Measurements from ENCODE around the gene FZD4. TPM values are rescaled to one million over a fixed set of nuclear protein-coding genes. Genes with fewer than 3 reads are reported as not detected.
A peak's percentile ranks its signal among the peaks of the same experiment; 100 is the strongest.
"Not testable (repeated sequence)": the region's sequence is repeated elsewhere in the genome, so short reads cannot be mapped to it uniquely, and the experiment has no call there.

FZD4 gene
- total and polyA plus RNA-seq, 9 donors, result 25.8 to 40.5 (median 31.7) TPM

DNA sequence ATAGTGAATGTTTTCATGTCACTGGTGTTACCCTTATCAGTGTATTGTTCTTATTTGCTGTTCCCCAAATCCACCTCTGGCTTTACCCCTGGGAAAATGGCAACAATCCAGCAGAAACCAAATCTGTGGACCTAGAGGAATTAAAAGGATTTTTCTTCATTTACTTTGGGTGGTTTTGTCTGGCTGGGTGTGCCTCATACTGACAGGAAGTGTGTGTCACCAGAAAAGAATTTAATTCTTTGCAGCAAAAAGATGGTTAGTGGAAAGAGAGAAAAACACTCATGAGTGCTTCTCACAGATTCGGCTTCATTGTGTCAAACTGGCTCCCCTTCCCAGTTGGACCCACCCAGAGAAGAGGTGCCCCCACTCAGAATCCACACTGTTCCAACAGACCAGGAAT lies 38.9 kb downstream of the FZD4 start:
- Histone ChIP-seq H3K4me1 (ENCODE audit: control insufficient read depth, insufficient read depth, low read length) (peaks cover 31% of the 10 kb centered on the region), H3K27ac (ENCODE audit: low read length) (peak overlapping the region; percentile 95), H3K9me3 (replicated peaks; ENCODE audit: control insufficient read depth, low read depth, low read length) (peaks cover 5% of the 10 kb centered on the region), H3K27me3 (ENCODE audit: control insufficient read depth, insufficient read depth, low read length) (no peaks in the 10 kb centered on the region), H3K4me3 (ENCODE audit: low read length) (no peak overlapping the region), H3K36me3 (ENCODE audit: control insufficient read depth, insufficient read depth, low read length) (peaks cover 3% of the 10 kb centered on the region)
- peak; percentile 90 for DNase-seq
- 0% methylated on average over 1 of the region's 1 CpG for WGBS (ENCODE audit: insufficient coverage)

DNA sequence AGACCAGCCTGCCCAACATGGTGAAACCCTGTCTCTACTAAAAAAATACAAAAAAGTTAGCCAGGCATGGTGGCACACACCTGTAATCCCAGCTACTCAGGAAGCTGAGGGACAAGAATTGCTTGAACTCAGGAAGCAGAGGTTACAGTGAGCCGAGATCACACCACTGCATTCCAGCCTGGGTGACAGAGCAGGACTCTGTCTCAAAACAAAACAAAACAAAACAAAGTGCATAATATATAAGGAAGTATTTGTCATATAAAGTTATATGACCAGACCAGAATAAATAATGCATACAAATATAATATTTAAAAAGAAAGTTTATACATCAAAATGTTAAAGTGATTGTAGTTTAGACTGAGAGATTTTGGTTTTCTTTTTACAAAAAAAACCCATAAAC lies 39.3 kb downstream of the FZD4 start:
- no CpG with 5 or more reads among the region's 1 CpG for WGBS (ENCODE audit: insufficient coverage)
- DNase-seq; H3K36me3 ChIP-seq (ENCODE audit: control insufficient read depth, insufficient read depth, low read length); H3K27me3 ChIP-seq (ENCODE audit: control insufficient read depth, insufficient read depth, low read length); H3K4me3 ChIP-seq (ENCODE audit: low read length); H3K9me3 ChIP-seq (replicated peaks; ENCODE audit: control insufficient read depth, low read depth, low read length): not testable (repeated sequence)
- Histone ChIP-seq H3K27ac (ENCODE audit: low read length) (peak overlapping the region; percentile 95), H3K4me1 (ENCODE audit: control insufficient read depth, insufficient read depth, low read length) (peaks cover 31% of the 10 kb centered on the region)

DNA sequence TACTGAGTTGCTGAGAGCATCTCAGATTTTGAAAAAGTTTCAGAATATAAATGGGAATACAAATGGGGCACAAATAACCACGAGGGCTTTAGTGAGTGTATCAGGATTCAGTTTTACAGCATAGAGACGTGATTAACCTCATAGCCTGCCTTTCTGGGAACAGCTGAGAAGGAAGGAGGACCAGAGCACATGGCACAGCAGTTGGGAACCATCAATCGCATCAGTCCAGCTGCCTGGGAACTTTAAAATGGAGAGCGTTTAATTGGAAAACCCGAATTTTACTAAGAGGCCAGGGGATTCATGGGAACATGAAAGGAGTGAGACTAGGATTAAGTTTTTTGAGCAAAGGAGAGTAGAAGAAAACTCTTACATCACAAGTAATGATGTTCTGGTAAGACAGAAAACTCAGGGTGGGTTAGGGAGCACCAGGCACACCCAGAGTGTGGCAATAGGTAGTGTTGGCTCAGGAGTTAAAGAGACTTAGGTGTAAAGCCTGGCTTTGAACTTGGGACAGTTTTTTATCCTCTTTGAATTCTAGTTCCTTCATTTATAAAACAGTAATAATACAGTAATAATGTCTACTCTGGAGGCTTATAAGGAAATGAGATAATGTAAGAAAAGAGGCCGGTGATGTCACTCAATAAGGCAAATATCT lies 40.2 kb downstream of the FZD4 start:
- WGBS (ENCODE audit: insufficient coverage), result 65% methylated on average over 4 of the region's 6 CpGs
- H3K36me3 ChIP-seq (ENCODE audit: control insufficient read depth, insufficient read depth, low read length), result no peaks in the 10 kb centered on the region
- DNase-seq, result peak; percentile 85
- H3K27me3 ChIP-seq (ENCODE audit: control insufficient read depth, insufficient read depth, low read length), result no peaks in the 10 kb centered on the region
- H3K27ac ChIP-seq (ENCODE audit: low read length), result peak overlapping the region; percentile 69
- H3K4me1 ChIP-seq (ENCODE audit: control insufficient read depth, insufficient read depth, low read length), result peaks cover 31% of the 10 kb centered on the region
- H3K4me3 ChIP-seq (ENCODE audit: low read length), result no peak overlapping the region
- peaks cover 5% of the 10 kb centered on the region for H3K9me3 ChIP-seq (replicated peaks; ENCODE audit: control insufficient read depth, low read depth, low read length)

DNA sequence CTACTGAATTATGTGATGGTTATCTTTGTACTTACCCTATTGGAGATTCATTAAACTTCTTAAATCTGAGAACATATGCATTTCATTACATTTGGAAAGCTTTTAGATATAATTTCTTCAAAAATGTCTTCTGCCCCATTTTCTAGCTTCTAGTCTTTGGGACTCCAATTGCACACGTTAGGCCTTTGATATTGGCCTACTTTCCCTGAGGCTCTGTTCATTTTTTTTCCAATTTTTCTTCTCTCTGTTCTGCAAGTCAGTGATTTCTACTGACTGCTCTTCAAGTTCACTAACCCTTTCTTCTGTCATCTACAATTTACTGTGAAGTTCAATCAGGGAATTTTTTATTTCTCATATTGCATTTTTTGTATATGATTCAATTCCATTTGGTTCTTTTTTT lies 43.0 kb downstream of the FZD4 start:
- Histone ChIP-seq H3K36me3 (ENCODE audit: control insufficient read depth, insufficient read depth, low read length) (no peaks in the 10 kb centered on the region), H3K27ac (ENCODE audit: low read length) (no peak overlapping the region), H3K27me3 (ENCODE audit: control insufficient read depth, insufficient read depth, low read length) (no peaks in the 10 kb centered on the region), H3K4me3 (ENCODE audit: low read length) (no peak overlapping the region), H3K9me3 (replicated peaks; ENCODE audit: control insufficient read depth, low read depth, low read length) (peaks cover 5% of the 10 kb centered on the region), H3K4me1 (ENCODE audit: control insufficient read depth, insufficient read depth, low read length) (peaks cover 24% of the 10 kb centered on the region)
- 0% methylated on average over 1 of the region's 1 CpG for WGBS (ENCODE audit: insufficient coverage)
- no peak for DNase-seq

DNA sequence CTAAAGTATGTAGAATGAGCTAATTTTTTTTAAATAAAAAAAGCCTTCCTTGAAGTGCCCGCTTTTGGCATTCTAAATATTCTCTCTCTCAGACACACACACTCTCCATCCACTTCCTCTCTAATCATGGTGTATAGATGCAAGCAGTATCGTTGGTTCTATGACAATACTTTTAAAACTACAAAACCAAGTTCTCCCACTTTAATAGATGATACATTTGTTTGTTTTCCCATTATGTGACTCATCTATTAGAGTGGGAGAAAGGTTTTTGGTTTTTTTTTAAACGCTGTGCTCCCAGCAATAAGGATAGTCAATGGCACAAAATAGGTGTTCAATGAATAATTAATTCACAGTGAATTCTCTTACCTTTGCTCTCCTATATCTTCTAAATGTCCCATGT lies 44.6 kb downstream of the FZD4 start:
- WGBS (ENCODE audit: insufficient coverage), result no CpG with 5 or more reads among the region's 3 CpGs
- DNase-seq, result no peak
- Histone ChIP-seq H3K4me1 (ENCODE audit: control insufficient read depth, insufficient read depth, low read length) (peaks cover 13% of the 10 kb centered on the region), H3K27me3 (ENCODE audit: control insufficient read depth, insufficient read depth, low read length) (no peaks in the 10 kb centered on the region), H3K27ac (ENCODE audit: low read length) (no peak overlapping the region), H3K4me3 (ENCODE audit: low read length) (no peak overlapping the region), H3K9me3 (replicated peaks; ENCODE audit: control insufficient read depth, low read depth, low read length) (peaks cover 5% of the 10 kb centered on the region), H3K36me3 (ENCODE audit: control insufficient read depth, insufficient read depth, low read length) (no peaks in the 10 kb centered on the region)

DNA sequence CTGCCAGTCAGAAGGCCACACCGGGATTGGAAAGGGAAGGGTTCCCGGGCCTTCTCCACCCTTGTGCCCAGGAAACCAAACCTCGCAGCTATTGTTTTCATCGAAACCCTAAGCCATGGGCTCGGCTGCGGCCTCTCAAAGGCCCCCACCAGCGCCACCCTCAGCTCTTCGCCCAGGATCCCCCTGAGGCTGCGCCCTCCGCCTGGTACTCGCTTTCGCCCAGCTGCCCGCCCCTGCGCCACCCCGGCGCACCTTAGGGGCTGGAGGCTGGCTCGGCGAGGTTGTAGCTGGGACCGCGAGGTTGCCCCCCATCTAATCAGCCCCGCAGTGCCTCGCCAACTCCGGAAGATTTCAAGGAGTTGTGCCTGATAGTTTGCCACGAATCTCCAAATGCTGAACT lies 49.0 kb downstream of the FZD4 start:
- Histone ChIP-seq H3K9me3 (replicated peaks; ENCODE audit: control insufficient read depth, low read depth, low read length) (no peaks in the 10 kb centered on the region), H3K27ac (ENCODE audit: low read length) (no peak overlapping the region), H3K4me1 (ENCODE audit: control insufficient read depth, insufficient read depth, low read length) (peaks cover 8% of the 10 kb centered on the region), H3K27me3 (ENCODE audit: control insufficient read depth, insufficient read depth, low read length) (no peaks in the 10 kb centered on the region), H3K36me3 (ENCODE audit: control insufficient read depth, insufficient read depth, low read length) (no peaks in the 10 kb centered on the region), H3K4me3 (ENCODE audit: low read length) (no peak overlapping the region)
- DNase-seq, result no peak
- 95% methylated on average over 23 of the region's 24 CpGs for WGBS (ENCODE audit: insufficient coverage)

DNA sequence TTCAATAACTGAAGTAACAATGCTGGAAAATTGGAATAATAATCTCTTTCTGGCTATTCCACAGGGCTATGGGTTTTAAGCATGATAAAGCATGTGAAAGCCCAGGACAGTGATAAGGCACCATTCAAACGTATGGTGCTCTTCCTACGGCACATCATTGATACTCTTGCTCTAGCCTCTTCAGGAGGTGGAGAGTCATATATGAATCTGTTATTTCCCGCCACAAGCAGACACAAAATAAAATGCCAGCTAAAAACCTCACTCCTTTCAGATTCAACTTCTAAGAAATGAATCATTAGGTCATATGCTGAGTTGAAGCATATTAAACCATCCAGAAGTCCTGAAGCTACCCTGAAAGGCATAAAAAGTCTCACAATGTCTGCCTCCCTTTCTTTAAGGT lies 49.9 kb downstream of the FZD4 start:
- no CpG with 5 or more reads among the region's 3 CpGs for WGBS (ENCODE audit: insufficient coverage)
- H3K4me3 ChIP-seq (ENCODE audit: low read length), result no peak overlapping the region
- no peak for DNase-seq
- H3K36me3 ChIP-seq (ENCODE audit: control insufficient read depth, insufficient read depth, low read length), result no peaks in the 10 kb centered on the region
- peaks cover 10% of the 10 kb centered on the region for H3K4me1 ChIP-seq (ENCODE audit: control insufficient read depth, insufficient read depth, low read length)
- H3K27me3 ChIP-seq (ENCODE audit: control insufficient read depth, insufficient read depth, low read length), result no peaks in the 10 kb centered on the region
- no peak overlapping the region for H3K27ac ChIP-seq (ENCODE audit: low read length)
- H3K9me3 ChIP-seq (replicated peaks; ENCODE audit: control insufficient read depth, low read depth, low read length), result no peaks in the 10 kb centered on the region

DNA sequence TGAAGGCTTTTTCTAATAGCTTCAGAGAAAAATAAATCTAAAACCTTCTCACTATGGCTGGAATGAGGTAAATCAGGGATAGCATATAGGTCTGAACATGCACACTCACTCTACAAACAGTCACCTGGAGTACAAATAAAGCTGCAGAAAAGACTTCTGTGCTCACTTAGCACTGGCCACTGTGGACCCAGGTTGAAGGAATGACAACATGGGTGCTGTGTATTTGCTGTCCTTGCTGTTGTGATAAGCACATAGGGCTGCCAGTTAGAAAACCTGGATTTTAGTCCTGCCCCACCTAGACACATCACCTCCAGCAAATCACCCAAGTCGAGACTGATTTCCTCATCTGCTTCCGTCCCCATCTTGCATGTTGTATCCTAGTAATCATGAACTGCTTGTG lies 51.2 kb downstream of the FZD4 start:
- peaks cover 10% of the 10 kb centered on the region for H3K4me1 ChIP-seq (ENCODE audit: control insufficient read depth, insufficient read depth, low read length)
- no peak overlapping the region for H3K4me3 ChIP-seq (ENCODE audit: low read length)
- DNase-seq, result no peak
- no CpG with 5 or more reads among the region's 2 CpGs for WGBS (ENCODE audit: insufficient coverage)
- no peaks in the 10 kb centered on the region for H3K9me3 ChIP-seq (replicated peaks; ENCODE audit: control insufficient read depth, low read depth, low read length)
- no peaks in the 10 kb centered on the region for H3K27me3 ChIP-seq (ENCODE audit: control insufficient read depth, insufficient read depth, low read length)
- H3K27ac ChIP-seq (ENCODE audit: low read length), result no peak overlapping the region
- H3K36me3 ChIP-seq (ENCODE audit: control insufficient read depth, insufficient read depth, low read length), result no peaks in the 10 kb centered on the region

DNA sequence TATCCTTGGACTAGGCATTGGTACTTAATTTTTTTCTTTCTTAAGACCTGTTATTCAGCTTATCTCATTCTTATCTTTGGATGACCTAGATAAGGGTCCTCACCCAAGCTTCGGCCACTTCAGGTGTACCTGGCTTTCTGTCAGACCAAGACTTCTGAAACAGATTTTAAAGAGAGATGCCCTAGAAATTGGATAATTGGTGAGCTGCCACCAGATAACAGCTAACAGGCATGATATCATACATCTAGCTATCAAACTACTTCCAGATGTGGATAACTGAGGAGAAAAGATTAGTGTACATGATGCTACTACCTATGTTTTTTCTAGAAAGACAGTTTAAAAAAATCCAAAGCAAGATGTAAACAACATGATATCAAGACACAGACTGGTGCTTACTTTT lies 52.9 kb downstream of the FZD4 start:
- Histone ChIP-seq H3K36me3 (ENCODE audit: control insufficient read depth, insufficient read depth, low read length) (no peaks in the 10 kb centered on the region), H3K9me3 (replicated peaks; ENCODE audit: control insufficient read depth, low read depth, low read length) (no peaks in the 10 kb centered on the region), H3K27ac (ENCODE audit: low read length) (peak overlapping the region; percentile 65), H3K4me1 (ENCODE audit: control insufficient read depth, insufficient read depth, low read length) (peaks cover 16% of the 10 kb centered on the region), H3K27me3 (ENCODE audit: control insufficient read depth, insufficient read depth, low read length) (no peaks in the 10 kb centered on the region), H3K4me3 (ENCODE audit: low read length) (no peak overlapping the region)
- WGBS (ENCODE audit: insufficient coverage), result no CpG with 5 or more reads among the region's 1 CpG
- DNase-seq, result no peak

DNA sequence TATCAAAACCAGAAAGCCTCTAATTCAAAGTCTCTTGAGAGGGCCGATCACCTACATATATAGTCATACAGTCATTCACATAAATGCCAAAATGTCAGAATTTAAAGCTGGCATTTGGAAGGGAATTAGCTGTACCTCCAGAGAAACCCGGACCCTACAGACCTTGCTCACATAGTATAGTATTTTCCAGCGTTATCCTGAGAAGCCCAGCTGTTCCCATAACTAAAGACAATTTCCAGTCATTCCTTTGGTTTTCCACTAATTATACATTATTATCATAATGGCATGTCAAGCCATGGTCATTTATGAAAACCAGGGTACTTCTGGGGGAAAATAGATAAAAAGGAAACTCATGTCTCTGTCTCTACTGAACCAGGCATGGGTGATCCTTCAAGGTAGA lies 53.6 kb downstream of the FZD4 start:
- DNase-seq, result peak; percentile 32
- Histone ChIP-seq H3K27ac (ENCODE audit: low read length) (peak overlapping the region; percentile 65), H3K4me1 (ENCODE audit: control insufficient read depth, insufficient read depth, low read length) (peaks cover 22% of the 10 kb centered on the region), H3K36me3 (ENCODE audit: control insufficient read depth, insufficient read depth, low read length) (no peaks in the 10 kb centered on the region), H3K27me3 (ENCODE audit: control insufficient read depth, insufficient read depth, low read length) (no peaks in the 10 kb centered on the region), H3K4me3 (ENCODE audit: low read length) (no peak overlapping the region), H3K9me3 (replicated peaks; ENCODE audit: control insufficient read depth, low read depth, low read length) (no peaks in the 10 kb centered on the region)
- WGBS (ENCODE audit: insufficient coverage), result no CpG with 5 or more reads among the region's 3 CpGs

DNA sequence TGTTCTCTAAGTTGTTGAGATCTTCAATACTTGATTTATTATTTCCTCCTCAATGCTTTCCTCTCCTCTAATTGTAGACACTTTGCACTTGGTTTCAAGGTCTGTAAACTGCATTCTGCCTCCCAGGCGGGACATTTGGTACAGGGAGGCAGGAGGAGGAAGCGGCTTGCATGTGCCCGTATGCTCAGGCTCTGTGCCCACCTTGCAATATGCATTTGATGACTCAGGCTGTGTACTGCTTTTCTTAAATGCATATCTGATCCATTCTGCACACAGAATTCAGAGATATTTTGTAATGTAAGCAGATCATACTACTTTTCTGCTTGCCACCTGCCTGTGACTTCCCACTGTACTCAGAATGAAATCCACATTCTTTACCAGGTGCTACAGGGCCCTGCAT lies 55.0 kb downstream of the FZD4 start:
- DNase-seq, result no peak
- no CpG with 5 or more reads among the region's 3 CpGs for WGBS (ENCODE audit: insufficient coverage)
- no peaks in the 10 kb centered on the region for H3K27me3 ChIP-seq (ENCODE audit: control insufficient read depth, insufficient read depth, low read length)

More for the DNA sequence above, 55.0 kb downstream of the FZD4 start:
- no peaks in the 10 kb centered on the region for H3K36me3 ChIP-seq (ENCODE audit: control insufficient read depth, insufficient read depth, low read length)
- H3K4me1 ChIP-seq (ENCODE audit: control insufficient read depth, insufficient read depth, low read length), result peaks cover 25% of the 10 kb centered on the region
- H3K4me3 ChIP-seq (ENCODE audit: low read length), result no peak overlapping the region
- no peaks in the 10 kb centered on the region for H3K9me3 ChIP-seq (replicated peaks; ENCODE audit: control insufficient read depth, low read depth, low read length)
- H3K27ac ChIP-seq (ENCODE audit: low read length), result peak overlapping the region; percentile 42

All from muscle of leg (tissue), 11 donors.